GM19099 (cell line): ENCODE measurements around the gene RETN.

Experiments
- POLR2A ChIP-seq: IDR thresholded peaks from 3 replicates; pipeline ENCODE4 v1.6.1; 2011; ENCODE audit warnings: low read depth; ENCODE audit not compliant: insufficient read length; ENCODE audit errors: extremely low read depth

Gene RETN

DNA sequence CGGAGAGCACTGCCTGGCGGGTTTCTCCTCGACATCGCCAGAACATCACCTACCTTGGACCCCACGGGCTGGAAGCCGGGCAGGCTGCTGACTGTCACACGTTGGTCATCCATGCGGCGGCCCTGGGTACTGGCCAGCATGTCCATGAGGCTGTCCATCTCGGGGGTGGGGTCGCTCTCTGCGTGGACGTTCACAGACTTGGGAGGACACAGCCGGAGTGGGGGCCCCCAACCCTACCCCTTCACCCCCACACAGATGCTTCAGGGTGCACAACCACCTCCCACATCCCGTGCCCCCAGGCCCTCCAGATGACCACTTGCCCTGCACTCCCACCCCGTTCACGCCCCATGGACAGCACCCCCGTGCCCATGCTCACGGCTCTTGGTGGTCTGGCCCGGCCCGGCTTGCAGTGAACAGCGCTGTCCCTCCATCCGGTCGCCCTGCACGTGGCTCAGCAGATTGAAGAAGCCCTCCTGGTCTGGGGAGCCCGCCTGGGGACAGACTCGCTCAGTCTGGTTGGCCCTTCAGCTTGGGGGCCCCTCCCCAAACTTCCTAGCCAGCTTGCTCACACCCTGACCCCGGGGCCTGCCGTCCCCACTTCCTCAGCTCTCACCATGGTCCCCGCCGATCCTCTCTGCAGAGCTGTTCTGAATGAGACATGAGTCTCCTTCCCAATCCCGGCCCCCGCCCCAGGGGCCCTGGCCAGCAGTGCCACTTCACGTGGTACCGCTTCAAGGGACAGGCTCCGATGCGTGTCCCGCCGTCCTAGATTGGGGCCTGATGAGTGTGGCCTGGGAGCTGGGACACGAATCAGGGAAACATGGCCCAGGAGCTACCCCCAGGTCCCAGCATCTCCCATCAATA is 36.3 kb upstream of the RETN start:
- no peak for TF ChIP-seq POLR2A

DNA sequence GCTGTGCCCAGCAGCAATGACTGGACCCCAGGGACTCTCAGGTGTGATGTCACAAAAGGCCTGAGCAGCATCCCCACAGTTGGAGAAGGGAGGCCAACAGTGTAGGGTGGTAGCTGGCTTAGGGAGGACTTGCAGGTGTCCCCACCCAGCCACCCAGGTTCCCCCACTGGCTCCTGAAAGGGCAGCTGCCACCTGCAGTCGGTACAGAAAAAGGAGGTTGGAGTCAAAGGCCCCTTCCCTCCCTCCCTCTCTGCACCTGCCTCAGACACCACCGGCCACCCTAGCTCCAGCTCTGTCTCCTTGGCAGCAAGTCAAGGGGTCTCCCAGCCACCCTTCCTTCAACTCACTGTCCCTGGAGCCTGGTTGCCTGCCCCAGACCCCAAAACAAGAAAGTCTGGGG is 35.2 kb upstream of the RETN start, which contains the start of gene PCP2:
PCP2 (minus strand) TSS at position 22 of the 400 bp plus-strand sequence. CDS start 262 bp downstream, outside the sequence.
- TF ChIP-seq POLR2A = no peak

DNA sequence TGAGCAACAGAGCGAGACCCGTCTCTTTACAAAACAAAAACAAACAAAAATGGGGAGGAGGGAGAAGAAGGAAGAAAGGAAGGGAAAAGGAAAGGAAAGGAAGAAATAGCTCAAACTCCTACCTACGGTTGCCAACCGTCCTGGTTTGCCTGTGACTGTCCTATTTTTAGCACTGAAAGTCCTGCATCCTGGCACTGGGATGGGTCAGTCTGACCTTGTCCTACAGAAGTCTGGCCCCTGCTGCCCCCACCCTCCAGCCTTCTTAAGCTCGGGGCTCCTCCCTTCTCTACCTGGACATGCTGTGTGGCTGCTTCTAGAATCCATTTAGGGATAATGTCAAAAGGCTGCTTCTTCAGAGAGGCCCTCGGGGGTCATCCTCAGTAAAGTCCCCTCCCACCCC is 33.2 kb upstream of the RETN start:
- TF ChIP-seq POLR2A = no peak

DNA sequence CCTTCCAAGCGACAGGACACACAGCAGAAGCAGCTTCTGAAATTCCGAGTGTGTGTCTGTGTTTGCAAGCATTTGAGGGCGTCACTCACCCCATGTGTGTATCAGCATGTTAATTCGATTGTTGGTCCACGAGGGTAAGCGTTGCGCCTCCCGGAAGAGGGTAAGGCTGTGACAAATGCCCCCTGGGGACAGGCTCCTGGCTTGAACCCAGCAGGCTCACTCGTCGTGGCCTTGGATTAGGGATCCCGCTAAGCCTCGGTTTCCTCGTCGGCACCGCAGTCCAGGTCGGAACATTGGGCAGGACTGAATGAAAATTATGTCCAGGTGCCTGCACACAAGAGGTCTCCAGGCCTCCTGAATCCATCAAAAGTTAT is 32.5 kb upstream of the RETN start:
- TF ChIP-seq POLR2A = no peak

DNA sequence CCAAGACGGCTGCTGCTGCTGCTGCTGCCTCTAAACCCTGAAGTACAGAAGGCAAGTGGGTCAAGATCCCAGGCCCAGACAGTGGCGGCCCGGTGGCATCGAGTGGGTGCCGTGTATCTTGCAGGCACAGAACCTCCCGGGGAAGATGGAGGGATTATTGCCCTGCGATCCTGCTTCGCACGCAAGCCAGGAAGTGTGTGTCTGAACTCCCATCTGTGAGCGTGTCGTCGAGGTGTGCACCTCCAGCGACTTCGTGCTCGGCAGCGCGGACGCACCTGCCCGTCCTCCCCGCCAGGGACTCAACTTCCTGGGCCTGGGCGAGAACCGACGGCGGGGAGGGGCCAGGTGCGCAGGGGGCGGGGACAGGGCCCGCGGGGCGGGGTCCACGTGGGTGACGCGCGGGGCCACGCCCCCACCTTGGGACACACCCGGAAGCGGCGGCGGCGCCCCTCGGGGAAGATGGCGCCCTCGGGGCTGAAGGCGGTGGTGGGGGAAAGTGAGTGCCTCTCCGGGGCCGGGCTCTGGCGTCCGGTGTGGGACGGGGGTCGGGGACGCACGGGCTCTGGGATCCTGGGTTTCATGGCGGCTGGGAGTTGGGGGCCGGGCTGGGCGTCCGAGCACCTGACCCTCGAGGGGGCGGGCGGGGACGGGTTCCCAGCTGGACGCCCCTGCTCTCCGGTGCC is 32.0 kb upstream of the RETN start, which contains the start of gene STXBP2:
STXBP2 (plus strand) TSS at position 420 of the 683 bp plus-strand sequence; CDS start at position 460, 40 bp downstream.
- peak; percentile 93 for TF ChIP-seq POLR2A

DNA sequence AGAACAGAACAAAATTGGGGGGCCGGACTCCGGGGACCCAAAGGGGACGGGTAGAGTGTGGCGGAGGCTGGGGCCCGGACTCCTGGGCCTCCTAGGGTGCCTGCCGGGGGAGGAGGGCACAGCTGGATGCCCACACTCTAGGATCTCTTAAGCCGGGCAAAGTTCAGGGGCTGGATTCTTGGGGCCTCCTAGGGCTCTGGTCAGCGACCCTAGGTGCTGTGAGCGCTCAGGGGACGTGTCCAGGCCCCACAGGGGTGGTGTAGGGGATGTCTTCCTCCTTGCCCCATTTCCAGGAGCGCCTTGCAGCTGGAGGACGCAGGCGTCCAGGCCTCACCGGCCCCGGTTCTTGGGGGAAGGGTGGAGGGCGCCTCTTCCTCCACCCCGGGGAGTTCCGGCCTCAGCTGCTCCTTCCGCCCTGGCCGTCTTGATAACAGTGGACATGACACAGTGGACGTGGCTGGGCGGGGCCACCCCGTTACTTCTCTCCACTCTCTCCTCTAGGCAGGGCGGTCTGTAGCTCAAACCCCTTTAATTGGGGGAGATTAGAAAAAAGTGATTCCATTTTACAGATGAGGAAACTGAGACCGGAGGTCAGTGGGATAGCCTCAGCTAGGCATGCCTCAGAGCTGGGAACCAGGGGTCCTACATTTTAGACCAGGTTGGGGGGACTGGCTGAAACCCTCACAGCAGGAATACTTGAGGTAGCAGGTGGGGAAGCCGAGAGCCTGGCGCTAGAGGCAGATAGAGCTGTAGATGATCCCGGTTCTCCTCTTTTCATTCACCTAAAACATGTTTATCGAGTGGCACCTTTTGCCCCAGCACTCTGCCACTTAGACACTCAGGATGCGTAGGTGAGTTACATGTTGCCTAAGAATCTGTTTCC is 31.2 kb upstream of the RETN start:
- TF ChIP-seq POLR2A = no peak

DNA sequence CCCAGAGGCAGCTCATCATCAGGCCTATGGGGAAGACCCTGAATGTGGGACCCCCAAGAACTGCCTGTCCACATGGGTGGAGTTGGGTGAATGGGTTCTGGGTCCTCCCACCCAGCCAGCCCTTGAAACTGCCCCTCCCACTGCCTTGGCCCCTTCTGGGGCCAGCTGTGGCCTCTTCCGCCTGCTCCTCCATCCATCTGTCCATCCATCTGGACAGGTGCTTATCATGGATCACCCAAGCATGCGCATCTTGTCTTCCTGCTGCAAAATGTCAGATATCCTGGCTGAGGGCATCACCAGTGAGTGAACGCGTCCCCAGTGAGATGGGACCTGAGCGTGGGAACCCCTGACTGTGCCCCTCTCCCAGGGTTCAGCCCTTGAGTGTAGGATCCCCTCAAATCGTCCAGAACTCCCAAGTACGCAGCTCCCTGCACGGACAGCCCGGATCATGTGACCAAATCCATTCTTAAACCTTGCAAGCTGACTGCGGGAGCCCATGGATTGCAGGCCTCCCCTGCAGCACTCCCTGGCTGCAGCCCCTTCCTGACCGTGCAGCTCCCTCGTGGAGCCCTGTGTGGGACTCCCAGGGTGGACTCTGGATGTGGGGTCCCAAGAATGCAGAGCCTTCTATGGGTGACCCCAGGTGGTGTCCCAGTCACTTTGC is 29.9 kb upstream of the RETN start:
- TF ChIP-seq POLR2A = no peak

DNA sequence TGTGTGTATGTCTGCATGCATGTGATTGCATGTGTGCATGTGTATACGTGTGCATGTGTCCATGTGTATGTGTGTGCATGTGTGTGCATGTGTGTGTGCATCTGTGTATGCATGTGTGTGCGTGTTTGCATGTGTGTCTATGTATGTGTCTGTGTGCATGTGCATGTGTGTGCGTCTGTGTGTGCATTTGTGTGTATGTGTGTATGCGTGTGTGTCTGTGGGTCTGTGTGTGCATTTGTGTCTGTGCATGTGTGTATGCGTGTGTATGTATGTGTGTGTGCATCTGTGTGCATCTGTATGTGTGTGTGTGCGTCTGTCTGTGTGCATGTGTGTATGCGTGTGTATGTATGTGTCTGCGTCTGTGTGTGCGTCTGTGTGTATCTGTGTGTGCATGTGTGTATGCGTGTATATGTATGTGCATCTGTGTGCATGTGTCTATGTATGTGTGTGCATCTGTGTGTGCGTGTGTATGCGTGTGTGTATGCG is 28.9 kb upstream of the RETN start:
- no peak for TF ChIP-seq POLR2A

DNA sequence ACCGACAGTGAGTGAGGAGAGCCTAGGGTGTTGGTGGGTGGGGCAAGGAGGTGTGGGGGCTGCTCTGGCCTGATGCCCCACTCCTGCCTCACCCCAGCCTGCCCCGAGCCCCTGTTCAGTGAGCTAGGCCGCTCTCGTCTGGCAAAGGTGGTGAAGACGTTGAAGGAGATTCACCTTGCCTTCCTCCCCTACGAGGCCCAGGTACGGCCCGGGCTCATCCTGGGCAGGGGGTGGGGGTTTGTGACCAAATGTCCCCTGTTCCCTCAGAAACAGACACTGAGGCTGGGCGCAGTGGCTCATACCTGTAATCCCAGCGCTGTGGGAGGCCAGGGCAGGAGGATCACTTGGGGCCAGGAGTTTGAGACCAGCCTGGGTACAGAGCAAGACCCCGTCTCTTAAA is 28.0 kb upstream of the RETN start:
- no peak for TF ChIP-seq POLR2A

DNA sequence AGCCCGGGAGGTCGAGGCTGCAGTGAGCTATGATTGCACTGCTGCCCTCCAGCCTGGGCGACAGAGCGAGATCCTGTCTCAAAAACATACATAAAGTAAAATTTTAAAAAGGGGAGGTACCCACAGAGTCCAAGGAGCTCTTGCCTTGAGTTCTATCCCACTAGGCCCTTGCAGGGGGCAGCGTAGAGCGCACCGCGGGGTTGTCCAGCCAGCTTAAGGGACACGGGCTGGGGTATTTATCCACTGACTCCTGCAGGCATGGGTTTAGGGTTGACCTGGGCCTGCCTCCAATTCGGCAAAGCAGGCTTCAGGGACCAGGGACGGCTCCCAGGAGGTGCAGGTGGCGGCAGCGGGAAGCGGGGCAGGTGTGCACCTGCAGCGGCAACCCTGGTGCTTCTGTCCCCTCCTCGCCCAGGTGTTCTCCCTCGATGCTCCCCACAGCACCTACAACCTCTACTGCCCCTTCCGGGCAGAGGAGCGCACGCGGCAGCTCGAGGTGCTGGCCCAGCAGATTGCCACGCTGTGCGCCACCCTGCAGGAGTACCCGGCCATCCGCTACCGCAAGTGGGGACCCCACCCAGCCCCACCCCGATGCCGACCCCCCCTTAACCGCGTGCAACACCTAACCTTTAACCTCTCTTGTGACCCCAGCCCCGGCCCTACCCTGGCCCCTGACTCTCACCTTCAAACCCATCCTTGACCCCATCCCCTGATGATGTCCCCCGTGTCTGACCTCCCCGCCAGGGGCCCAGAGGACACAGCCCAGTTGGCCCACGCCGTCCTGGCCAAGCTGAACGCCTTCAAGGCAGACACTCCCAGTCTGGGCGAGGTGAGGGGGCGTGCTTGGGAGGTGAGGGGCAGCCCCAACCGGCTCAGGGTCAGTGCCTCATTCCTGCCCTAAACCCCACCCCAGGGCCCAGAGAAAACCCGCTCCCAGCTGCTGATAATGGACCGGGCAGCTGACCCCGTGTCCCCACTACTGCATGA is 27.3 kb upstream of the RETN start:
- no peak for TF ChIP-seq POLR2A

DNA sequence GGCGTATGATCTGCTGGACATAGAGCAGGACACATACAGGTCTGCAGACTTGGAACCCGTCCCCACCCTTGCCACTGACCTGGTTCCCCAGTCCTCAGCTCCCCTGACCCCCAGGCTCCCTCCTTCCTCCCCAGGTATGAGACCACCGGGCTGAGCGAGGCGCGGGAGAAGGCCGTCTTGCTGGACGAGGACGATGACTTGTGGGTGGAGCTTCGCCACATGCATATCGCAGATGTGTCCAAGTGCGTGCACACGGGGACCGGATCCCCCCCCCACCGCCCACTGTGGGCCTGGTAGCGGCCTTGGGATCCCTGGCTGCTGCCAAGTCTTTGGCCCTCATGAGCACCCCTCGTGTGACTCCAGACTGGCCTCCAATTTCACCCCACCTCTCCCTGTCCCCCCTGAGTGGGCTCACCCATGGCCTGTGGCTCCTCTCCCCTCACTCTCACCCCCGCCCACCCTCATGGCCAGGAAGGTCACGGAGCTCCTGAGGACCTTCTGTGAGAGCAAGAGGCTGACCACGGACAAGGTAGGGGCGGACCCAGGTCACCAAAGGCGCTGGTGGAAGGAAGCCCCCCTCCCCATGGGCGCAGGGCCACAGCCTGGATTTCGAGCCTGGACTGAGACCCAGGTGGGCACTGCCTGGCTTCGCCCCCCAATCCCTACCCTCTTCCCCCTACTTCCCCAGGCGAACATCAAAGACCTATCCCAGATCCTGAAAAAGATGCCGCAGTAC is 26.4 kb upstream of the RETN start:
- no peak for TF ChIP-seq POLR2A

DNA sequence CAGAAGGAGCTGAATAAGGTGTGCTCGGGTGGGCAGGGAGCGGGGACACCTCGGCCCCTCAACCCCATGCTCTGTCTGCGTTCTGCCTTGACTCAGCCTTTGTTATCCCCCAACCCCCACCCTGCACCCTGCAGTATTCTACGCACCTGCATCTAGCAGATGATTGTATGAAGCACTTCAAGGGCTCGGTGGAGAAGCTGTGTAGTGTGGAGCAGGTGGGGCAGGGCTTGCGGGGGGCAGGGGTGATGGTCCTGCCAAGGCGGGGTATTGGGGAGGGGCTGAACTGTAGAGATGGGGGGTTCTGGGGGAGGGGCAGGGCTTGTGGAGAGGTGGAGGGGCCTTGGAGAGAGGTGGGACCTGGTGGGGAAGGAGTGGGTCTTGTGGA is 25.8 kb upstream of the RETN start:
- no peak for TF ChIP-seq POLR2A

DNA sequence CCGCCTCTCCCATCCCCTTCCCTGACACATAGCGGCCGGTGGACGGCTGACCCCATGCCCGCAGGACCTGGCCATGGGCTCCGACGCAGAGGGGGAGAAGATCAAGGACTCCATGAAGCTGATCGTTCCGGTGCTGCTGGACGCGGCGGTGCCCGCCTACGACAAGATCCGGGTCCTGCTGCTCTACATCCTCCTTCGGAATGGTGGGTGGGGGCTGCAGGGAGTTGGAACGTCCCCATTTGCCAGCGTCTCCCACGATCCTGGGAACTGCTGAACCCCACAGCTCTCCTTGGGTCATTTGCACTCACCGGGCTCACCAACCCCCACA is 24.3 kb upstream of the RETN start:
- TF ChIP-seq POLR2A = no peak
